Small intestine (tissue), 7 donors: ENCODE measurements around the gene VWA8. TPM values are rescaled to one million over a fixed set of nuclear protein-coding genes. Genes with fewer than 3 reads are reported as not detected.

Source experiments
- DNase-seq, 2 donors: peaks; one replicate each; pipeline versions ENCODE4 v3.0.0 to v3.0.0-alpha.2; 2013
- FAIRE-seq: peaks from 2 replicates; lab custom pipeline; 2012; peaks lifted over from hg19 to GRCh38; lab: Jason Lieb, UNC
- H3K27ac ChIP-seq, 3 donors: one replicate each; pipeline ENCODE4 v1.5.1; 2013; ENCODE audit warnings: low read length in 2 of 3, mild to moderate bottlenecking in 2 of 3, control low read depth in 1 of 3, inconsistent platforms in 1 of 3, low read depth in 1 of 3, moderate library complexity in 1 of 3
- H3K27me3 ChIP-seq, 3 donors: one replicate each; pipeline ENCODE4 v1.6.1; 2013; ENCODE audit warnings: low read length in 3 of 3, inconsistent platforms in 1 of 3; ENCODE audit not compliant: control insufficient read depth in 3 of 3, insufficient read depth in 3 of 3
- H3K36me3 ChIP-seq, 3 donors: one replicate each; pipeline ENCODE4 v1.6.1; 2013; ENCODE audit warnings: low read length in 3 of 3, inconsistent platforms in 1 of 3, low read depth in 1 of 3, mild to moderate bottlenecking in 1 of 3, moderate library complexity in 1 of 3; ENCODE audit not compliant: control insufficient read depth in 3 of 3, insufficient read depth in 2 of 3
- H3K4me1 ChIP-seq, 3 donors: one replicate each; pipeline ENCODE4 v1.6.1; 2013; ENCODE audit warnings: low read length in 2 of 3, inconsistent platforms in 1 of 3, low read depth in 1 of 3, mild to moderate bottlenecking in 1 of 3, moderate library complexity in 1 of 3; ENCODE audit not compliant: control insufficient read depth in 3 of 3, insufficient read depth in 2 of 3
- H3K4me3 ChIP-seq, 3 donors: one replicate each; pipeline ENCODE4 v1.5.1; 2013; ENCODE audit warnings: low read length in 3 of 3, control low read depth in 1 of 3, inconsistent platforms in 1 of 3, low read depth in 1 of 3, mild to moderate bottlenecking in 1 of 3, moderate library complexity in 1 of 3
- H3K9me3 ChIP-seq, 2 donors: one replicate each; pipeline ENCODE4 v1.6.1; 2013; ENCODE audit warnings: low read depth in 1 of 2, low read length in 1 of 2; ENCODE audit not compliant: control insufficient read depth in 2 of 2, insufficient read depth in 1 of 2
- WGBS, 3 donors: extraction: QIAGEN DNeasy Blood & Tissue Kit; methylation state at CpG; one replicate each; pipeline ENCODE4 v1.1.7; 2013; 5-methylcytosine and 5-hydroxymethylcytosine counted together
- polyA plus RNA-seq, 4 donors: library from polyadenylated mRNA; stranded (reverse) in 3 of 4; unstranded in 1 of 4; fragments of 200-250 nt in 3 of 4; fragments of 120-200 nt in 1 of 4; gene quantifications; one replicate each; pipeline versions ENCODE4 v1.2.1 to v1.2.3, GENCODE V29; 2013
- donor health status: healthy with polysubstance abuse.
- donor health status: control.
- donor health status: control.
- donor health status: Bipolar disorder and iron deficiency.
- donor health status: healthy.

VWA8 gene
- polyA plus RNA-seq, 4 donors = 3.8 to 11.5 (median 6.0) TPM

- Histone ChIP-seq H3K4me1 (peaks cover 0 to 4% (median 0%) of the 10 kb centered on the region in 3 donors), H3K9me3 (no peaks in the 10 kb centered on the region), H3K27me3 (no peaks in the 10 kb centered on the region), H3K27ac (no peak overlapping the region), H3K36me3 (peaks cover 0 to 4% (median 2%) of the 10 kb centered on the region in 3 donors), H3K4me3 (no peak overlapping the region)
- WGBS, 3 donors = 68 to 86% (median 83%) methylated on average over 6 of the region's 6 CpGs
- DNase-seq (no peak), FAIRE-seq (no peak)
These were observed 398.2 kb downstream of the VWA8 start for GRCh38 chr13:41562541-41563178.

GRCh38 chr13:41562083-41562482 lies 398.8 kb downstream of the VWA8 start:
- WGBS, 3 donors = 54 to 82% (median 75%) methylated on average over 7 of the region's 7 CpGs
- H3K4me1 ChIP-seq = peaks cover 0 to 4% (median 0%) of the 10 kb centered on the region in 3 donors
- peaks cover 0 to 4% (median 0%) of the 10 kb centered on the region in 3 donors for H3K36me3 ChIP-seq
- no peak overlapping the region for H3K4me3 ChIP-seq
- DNase-seq (peak in 1 of 2 donors; percentile 17), FAIRE-seq (no peak)
- H3K27ac ChIP-seq = no peak overlapping the region
- no peaks in the 10 kb centered on the region for H3K9me3 ChIP-seq
- no peaks in the 10 kb centered on the region for H3K27me3 ChIP-seq

GRCh38 chr13:41561170-41561569 lies 399.7 kb downstream of the VWA8 start:
- H3K4me1 ChIP-seq = peaks cover 0 to 4% (median 0%) of the 10 kb centered on the region in 3 donors
- H3K36me3 ChIP-seq = peaks cover 0 to 3% (median 0%) of the 10 kb centered on the region in 3 donors
- no peak overlapping the region for H3K27ac ChIP-seq
- FAIRE-seq = no peak
- no peaks in the 10 kb centered on the region for H3K9me3 ChIP-seq
- 71 to 92% (median 81%) methylated on average over 4 of the region's 4 CpGs for WGBS, 3 donors
- no peaks in the 10 kb centered on the region for H3K27me3 ChIP-seq
- no peak for DNase-seq
- H3K4me3 ChIP-seq = no peak overlapping the region

DNA sequence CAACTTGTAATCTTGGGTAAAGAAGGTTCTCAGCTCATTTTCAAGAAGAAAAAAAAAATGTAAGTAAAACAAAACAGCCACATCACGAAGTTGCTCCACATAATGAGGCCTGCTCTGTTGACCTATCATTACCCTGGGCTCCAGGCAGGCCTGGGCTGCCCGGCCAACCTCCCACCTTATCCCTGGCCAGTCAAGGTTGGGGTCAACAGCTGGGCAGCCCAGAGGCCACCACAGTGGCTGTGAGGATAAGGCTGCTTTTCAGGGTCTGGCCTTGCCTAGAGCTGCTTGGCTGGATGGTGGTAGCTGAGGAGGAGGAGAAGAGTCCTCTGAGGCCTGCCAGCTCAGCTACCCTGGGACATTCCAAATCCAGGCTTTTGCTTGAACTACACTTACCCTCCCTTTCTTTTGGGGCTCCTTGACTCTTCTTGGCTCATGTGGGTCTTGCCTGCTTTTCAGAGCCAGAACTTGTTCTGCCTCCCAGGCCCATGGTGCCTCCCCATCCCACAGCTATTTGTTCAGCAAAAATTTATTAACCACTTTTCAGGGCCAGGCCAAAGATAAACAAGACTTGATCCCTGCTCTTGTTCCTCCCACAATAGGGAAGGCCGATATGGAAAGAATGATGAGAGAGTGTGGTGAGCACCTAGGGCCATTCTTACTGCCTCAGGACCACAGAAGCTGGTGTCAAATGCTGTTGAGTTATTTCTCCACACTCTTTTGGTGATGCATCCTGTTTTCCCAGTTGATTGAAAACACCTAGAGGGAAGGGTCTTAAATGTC lies 401.9 kb downstream of the VWA8 start:
- 84 to 87% (median 86%) methylated on average over 3 of the region's 3 CpGs for WGBS, 3 donors
- H3K36me3 ChIP-seq = no peaks in the 10 kb centered on the region
- no peaks in the 10 kb centered on the region for H3K9me3 ChIP-seq
- H3K27ac ChIP-seq = no peak overlapping the region
- FAIRE-seq (no peak), DNase-seq (no peak)
- no peaks in the 10 kb centered on the region for H3K27me3 ChIP-seq
- H3K4me3 ChIP-seq = no peak overlapping the region
- peaks cover 0 to 4% (median 0%) of the 10 kb centered on the region in 3 donors for H3K4me1 ChIP-seq

- no peak overlapping the region for H3K4me3 ChIP-seq
- DNase-seq = no peak
- FAIRE-seq = no peak
- WGBS, 3 donors = 96 to 100% (median 98%) methylated on average over 2 of the region's 2 CpGs
- no peaks in the 10 kb centered on the region for H3K9me3 ChIP-seq
- no peaks in the 10 kb centered on the region for H3K27me3 ChIP-seq
- H3K27ac ChIP-seq = no peak overlapping the region
- H3K36me3 ChIP-seq = no peaks in the 10 kb centered on the region
- no peaks in the 10 kb centered on the region for H3K4me1 ChIP-seq
These were observed 403.2 kb downstream of the VWA8 start for GRCh38 chr13:41557719-41558118.

DNA sequence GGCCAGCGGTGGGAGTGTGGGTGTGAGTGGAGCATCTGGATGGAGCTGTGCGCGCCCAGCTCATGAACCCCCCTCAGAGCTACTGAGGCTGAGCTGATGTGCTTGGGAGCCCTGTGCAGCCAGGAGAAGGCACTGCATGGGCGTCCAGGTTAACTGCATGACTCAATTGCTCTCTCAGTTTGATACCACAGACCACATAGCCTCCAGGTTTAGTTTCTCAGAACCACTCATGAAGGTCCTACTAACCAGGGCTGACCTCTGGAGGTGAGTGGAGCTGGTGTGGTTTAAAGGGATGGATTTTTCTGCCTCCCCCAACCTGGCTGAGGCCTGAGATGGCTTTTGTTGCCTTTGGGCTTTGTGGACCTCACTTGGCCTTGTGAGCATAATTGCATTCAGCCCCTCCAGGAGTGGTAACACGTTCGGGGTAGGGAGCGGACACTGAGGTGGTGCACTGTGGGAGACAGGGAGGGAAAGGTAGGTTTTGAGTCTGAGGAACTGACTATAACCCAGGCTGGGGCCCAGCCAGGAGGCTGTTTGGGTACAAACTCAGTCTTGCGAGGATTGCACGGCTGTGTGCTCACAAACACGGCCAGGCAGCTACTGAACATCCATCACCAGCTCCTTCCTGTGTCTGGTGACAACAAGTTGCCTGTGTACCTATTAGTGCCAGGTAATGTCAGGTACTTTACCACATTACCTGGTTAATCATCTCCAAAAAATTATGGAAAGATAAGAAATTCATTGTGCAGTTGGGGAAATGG lies 406.1 kb downstream of the VWA8 start:
- Histone ChIP-seq H3K27ac (no peak overlapping the region), H3K9me3 (no peaks in the 10 kb centered on the region), H3K4me3 (no peak overlapping the region), H3K36me3 (no peaks in the 10 kb centered on the region), H3K4me1 (no peaks in the 10 kb centered on the region), H3K27me3 (no peaks in the 10 kb centered on the region)
- FAIRE-seq (no peak), DNase-seq (no peak)
- whole genome bisulfite sequencing, 3 donors = 84 to 85% (median 85%) methylated on average over 10 of the region's 10 CpGs

- H3K4me3 ChIP-seq = no peak overlapping the region
- no peaks in the 10 kb centered on the region for H3K4me1 ChIP-seq
- H3K27me3 ChIP-seq = no peaks in the 10 kb centered on the region
- no peak overlapping the region for H3K27ac ChIP-seq
- H3K36me3 ChIP-seq = no peaks in the 10 kb centered on the region
- H3K9me3 ChIP-seq = no peaks in the 10 kb centered on the region
- no peak for FAIRE-seq
- 87 to 95% (median 92%) methylated on average over 2 of the region's 2 CpGs for WGBS, 3 donors
- no peak for DNase-seq
These were observed 406.7 kb downstream of the VWA8 start for GRCh38 chr13:41554180-41554579.

DNA sequence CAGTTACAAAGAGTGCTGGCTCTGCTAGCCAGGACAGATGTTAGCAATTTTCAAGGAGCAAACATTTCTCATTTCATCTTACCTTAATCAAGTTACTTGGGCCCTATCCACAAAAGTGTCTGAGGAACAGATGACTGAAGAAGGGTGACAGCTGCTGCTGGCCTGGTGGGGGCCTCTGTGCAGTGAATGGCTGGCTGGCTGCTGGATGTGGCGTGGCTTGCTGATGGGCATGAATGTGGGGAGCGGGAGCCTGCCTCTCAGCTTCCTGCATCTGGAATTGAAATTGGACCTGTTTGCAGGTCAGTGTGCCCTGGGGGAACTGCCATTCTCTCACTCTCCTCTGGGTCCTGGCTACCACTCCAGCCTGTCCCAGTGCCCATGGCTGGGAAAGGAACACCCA lies 408.9 kb downstream of the VWA8 start:
- Histone ChIP-seq H3K27ac (no peak overlapping the region), H3K4me3 (no peak overlapping the region), H3K4me1 (peaks cover 0 to 4% (median 0%) of the 10 kb centered on the region in 3 donors), H3K36me3 (no peaks in the 10 kb centered on the region), H3K27me3 (no peaks in the 10 kb centered on the region), H3K9me3 (no peaks in the 10 kb centered on the region)
- WGBS, 3 donors = 83 to 100% (median 97%) methylated on average over 2 of the region's 2 CpGs
- DNase-seq = no peak
- FAIRE-seq = no peak
